Measurements from ENCODE around the gene RUBCNL.

- TF ChIP-seq CTCF (IDR thresholded peaks at IDR 0.05; ENCODE audit: low read depth, low read length), result no peak
- no peak for TF ChIP-seq EZH2phosphoT487 (IDR thresholded peaks at IDR 0.05; ENCODE audit: low read depth)
Measured at GRCh38 chr13:46389457-46390451, 2.7 kb upstream of the RUBCNL start.
